ENCODE results near the gene SIKE1.
"Not testable (repeated sequence)": the region's sequence is repeated elsewhere in the genome, so short reads cannot be mapped to it uniquely, and the experiment has no call there.

SIKE1 gene

GRCh38 chr1:114780344-114781226 is at the start of gene SIKE1:
Gene SIKE1, minus strand, starts transcription at chr1:114780685. Its CDS starts 78 bp downstream, at chr1:114780607.
- peak within 1 kb of the TSS; percentile 90 for H3K4me3 ChIP-seq (ENCODE audit: low read depth, low read length)
- TF ChIP-seq CTCF (conservative IDR thresholded peaks at IDR 0.05; ENCODE audit: low read depth, low read length), result peak; percentile 5
- peak; percentile 98 for DNase-seq (ENCODE audit: low read depth)

- H3K4me3 ChIP-seq (ENCODE audit: low read depth, low read length); DNase-seq (ENCODE audit: low read depth): not testable (repeated sequence)
These were observed 49.6 kb upstream of the SIKE1 start for GRCh38 chr1:114830075-114830474.

GRCh38 chr1:114828251-114828650 is 47.8 kb upstream of the SIKE1 start:
- DNase-seq (ENCODE audit: low read depth), result peak; percentile 22
- H3K4me3 ChIP-seq (ENCODE audit: low read depth, low read length), result no peak overlapping the region
- no peak for TF ChIP-seq CTCF (conservative IDR thresholded peaks at IDR 0.05; ENCODE audit: low read depth, low read length)

GRCh38 chr1:114821978-114822377 is 41.5 kb upstream of the SIKE1 start:
- no peak for TF ChIP-seq CTCF (conservative IDR thresholded peaks at IDR 0.05; ENCODE audit: low read depth, low read length)
- no peak overlapping the region for H3K4me3 ChIP-seq (ENCODE audit: low read depth, low read length)
- no peak for DNase-seq (ENCODE audit: low read depth)

- no peak for DNase-seq (ENCODE audit: low read depth)
- H3K4me3 ChIP-seq (ENCODE audit: low read depth, low read length), result no peak overlapping the region
- no peak for TF ChIP-seq CTCF (conservative IDR thresholded peaks at IDR 0.05; ENCODE audit: low read depth, low read length)
These were observed 39.9 kb upstream of the SIKE1 start for GRCh38 chr1:114820392-114820791.

GRCh38 chr1:114819869-114820268 is 39.4 kb upstream of the SIKE1 start:
- no peak for TF ChIP-seq CTCF (conservative IDR thresholded peaks at IDR 0.05; ENCODE audit: low read depth, low read length)
- DNase-seq (ENCODE audit: low read depth), result no peak
- H3K4me3 ChIP-seq (ENCODE audit: low read depth, low read length), result no peak overlapping the region

GRCh38 chr1:114804449-114804848 is 24.0 kb upstream of the SIKE1 start:
- not testable (repeated sequence) for DNase-seq (ENCODE audit: low read depth); H3K4me3 ChIP-seq (ENCODE audit: low read depth, low read length)

- no peak for TF ChIP-seq CTCF (conservative IDR thresholded peaks at IDR 0.05; ENCODE audit: low read depth, low read length)
- DNase-seq (ENCODE audit: low read depth), result no peak
- no peak overlapping the region for H3K4me3 ChIP-seq (ENCODE audit: low read depth, low read length)
These were observed 22.5 kb upstream of the SIKE1 start for GRCh38 chr1:114803001-114803400.

Measured in choroid plexus epithelial cell (primary cell).